Nephron progenitor cell (in vitro differentiated cells): ENCODE measurements around the gene OR6B3.

Experiments
- DNase-seq: peaks from one replicate; pipeline ENCODE4 v3.0.0; 2021
- H3K27ac Mint-ChIP-seq: 2 replicates; pipeline ENCODE4 v1.8.0; 2021; ENCODE audit warnings: mild to moderate bottlenecking, moderate library complexity, mixed read lengths
- H3K27me3 Mint-ChIP-seq: 2 replicates; pipeline ENCODE4 v1.8.0; 2021; ENCODE audit warnings: mild to moderate bottlenecking, low read depth, mixed read lengths; ENCODE audit not compliant: poor library complexity
- H3K36me3 Mint-ChIP-seq: 2 replicates; pipeline ENCODE4 v1.8.0; 2021; ENCODE audit warnings: low read depth, mixed read lengths
- H3K4me1 Mint-ChIP-seq: 2 replicates; pipeline ENCODE4 v1.8.0; 2021; ENCODE audit warnings: mixed read lengths
- H3K4me3 Mint-ChIP-seq: 2 replicates; pipeline ENCODE4 v1.8.0; 2021; ENCODE audit warnings: mild to moderate bottlenecking, moderate library complexity, mixed read lengths
- H3K9me3 Mint-ChIP-seq: 2 replicates; pipeline ENCODE4 v1.8.0; 2021; ENCODE audit warnings: mild to moderate bottlenecking, moderate library complexity, mixed read lengths
- CTCF ChIP-seq: fragments of 200-600 bp; sonication (generic); IDR thresholded peaks from 2 replicates; pipeline ENCODE4 v1.5.0; 2021; ENCODE audit warnings: antibody characterized with exemption

The OR6B3 gene

GRCh38 chr2:240014327-240014726, 39.0 kb downstream of the OR6B3 start:
- TF ChIP-seq CTCF: no peak
- H3K4me1 Mint-ChIP-seq: no peaks in the 10 kb centered on the region
- no peaks in the 10 kb centered on the region for H3K9me3 Mint-ChIP-seq
- no peak overlapping the region for H3K27ac Mint-ChIP-seq
- peaks cover 2% of the 10 kb centered on the region for H3K27me3 Mint-ChIP-seq
- peaks cover 61% of the 10 kb centered on the region for H3K36me3 Mint-ChIP-seq
- DNase-seq: no peak
- no peak overlapping the region for H3K4me3 Mint-ChIP-seq

GRCh38 chr2:240013343-240013742, 40.0 kb downstream of the OR6B3 start:
- Mint-ChIP-seq H3K27me3 (peaks cover 2% of the 10 kb centered on the region), H3K27ac (no peak overlapping the region), H3K4me1 (no peaks in the 10 kb centered on the region), H3K36me3 (peaks cover 54% of the 10 kb centered on the region), H3K9me3 (no peaks in the 10 kb centered on the region), H3K4me3 (no peak overlapping the region)
- TF ChIP-seq CTCF: peak; percentile 25
- DNase-seq: no peak

GRCh38 chr2:240002983-240003382, 50.3 kb downstream of the OR6B3 start:
- peaks cover 28% of the 10 kb centered on the region for H3K36me3 Mint-ChIP-seq
- no peak overlapping the region for H3K4me3 Mint-ChIP-seq
- H3K27me3 Mint-ChIP-seq: no peaks in the 10 kb centered on the region
- TF ChIP-seq CTCF: no peak
- no peaks in the 10 kb centered on the region for H3K9me3 Mint-ChIP-seq
- no peak for DNase-seq
- H3K27ac Mint-ChIP-seq: no peak overlapping the region
- no peaks in the 10 kb centered on the region for H3K4me1 Mint-ChIP-seq

GRCh38 chr2:240000671-240001070, 52.6 kb downstream of the OR6B3 start:
- H3K4me3 Mint-ChIP-seq: no peak overlapping the region
- no peaks in the 10 kb centered on the region for H3K27me3 Mint-ChIP-seq
- H3K9me3 Mint-ChIP-seq: no peaks in the 10 kb centered on the region
- H3K27ac Mint-ChIP-seq: no peak overlapping the region
- TF ChIP-seq CTCF: no peak
- H3K4me1 Mint-ChIP-seq: no peaks in the 10 kb centered on the region
- peaks cover 31% of the 10 kb centered on the region for H3K36me3 Mint-ChIP-seq
- DNase-seq: no peak

GRCh38 chr2:239997686-239998409, 55.5 kb downstream of the OR6B3 start:
- no peak for TF ChIP-seq CTCF
- Mint-ChIP-seq H3K36me3 (peaks cover 42% of the 10 kb centered on the region), H3K4me1 (no peaks in the 10 kb centered on the region), H3K27me3 (no peaks in the 10 kb centered on the region), H3K4me3 (no peak overlapping the region), H3K9me3 (no peaks in the 10 kb centered on the region), H3K27ac (peak overlapping the region; percentile 8)
- DNase-seq: no peak
